T47D (cell line): Measurements from ENCODE around the gene TMTC1.
A peak's percentile ranks its signal among the peaks of the same experiment; 100 is the strongest.
"Not testable (repeated sequence)": the region's sequence is repeated elsewhere in the genome, so short reads cannot be mapped to it uniquely, and the experiment has no call there.

ENCODE experiments used
- DNase-seq, 2 experiments: peaks; one replicate each; pipeline versions ENCODE4 v3.0.0 to v3.0.0-alpha.2; 2011 to 2012; ENCODE audit warnings: low read depth in 1 of 2, low spot score in 1 of 2
- JUND ChIP-seq: IDR thresholded peaks from 2 replicates; pipeline ENCODE4 v1.6.1; 2012; ENCODE audit warnings: low read depth
- in situ Hi-C: cut with HindIII; loops from 2 replicates; pipeline ENCODE4 v1.10.0; 2016; ENCODE audit warnings: low sequenced_read_pairs, low pct_unique_long_range_greater_than_20kb

Gene TMTC1

GRCh38 chr12:29783773-29784666, at the start of gene TMTC1:
TMTC1 (minus strand) TSS chr12:29783942; CDS start chr12:29783751, 191 bp downstream.
- DNase-seq: peak; percentile 26 to 33
- in situ Hi-C loops: no loop called here
- TF ChIP-seq JUND: no peak

GRCh38 chr12:29831173-29831572, 47.4 kb upstream of the TMTC1 start:
- in situ Hi-C loops: no loop called here
- no peak for TF ChIP-seq JUND
- no peak for DNase-seq

- DNase-seq: no peak
- in situ Hi-C loops: no loop called here
- TF ChIP-seq JUND: no peak
Observed at GRCh38 chr12:29830391-29830790, 46.6 kb upstream of the TMTC1 start.

GRCh38 chr12:29818916-29819623, 35.3 kb upstream of the TMTC1 start:
- in situ Hi-C loops: no loop called here
- TF ChIP-seq JUND: no peak
- no peak for DNase-seq

- DNase-seq: no peak
- TF ChIP-seq JUND: no peak
- in situ Hi-C loops: no loop called here
Observed at GRCh38 chr12:29816874-29817725, 33.4 kb upstream of the TMTC1 start.

DNA sequence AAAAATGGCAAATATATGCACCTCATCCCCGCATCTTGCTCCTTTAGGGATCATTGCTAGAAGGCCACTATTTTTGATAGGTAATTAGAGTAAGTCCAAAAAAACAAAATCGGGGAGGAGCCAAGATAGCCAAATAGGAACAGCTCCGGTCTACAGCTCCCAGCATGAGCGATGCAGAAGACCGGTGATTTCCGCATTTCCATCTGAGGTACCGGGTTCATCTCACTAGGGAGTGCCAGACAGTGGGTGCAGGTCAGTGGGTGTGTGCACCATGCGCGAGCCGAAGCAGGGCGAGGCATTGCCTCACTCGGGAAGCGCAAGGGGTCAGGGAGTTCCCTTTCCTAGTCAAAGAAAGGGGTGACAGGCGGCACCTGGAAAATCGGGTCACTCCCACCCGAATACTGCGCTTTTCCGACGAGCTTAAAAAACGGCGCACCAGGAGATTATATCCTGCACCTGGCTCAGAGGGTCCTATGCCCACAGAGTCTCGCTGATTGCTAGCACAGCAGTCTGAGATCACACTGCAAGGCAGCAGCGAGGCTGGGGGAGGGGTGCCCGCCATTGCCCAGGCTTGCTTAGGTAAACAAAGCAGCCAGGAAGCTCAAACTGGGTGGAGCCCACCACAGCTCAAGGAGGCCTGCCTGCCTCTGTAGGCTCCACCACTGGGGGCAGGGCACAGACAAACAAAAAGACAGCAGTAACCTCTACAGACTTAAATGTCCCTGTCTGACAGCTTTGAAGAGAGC, 26.0 kb upstream of the TMTC1 start:
- DNase-seq, in situ Hi-C loops: not testable (repeated sequence)

GRCh38 chr12:29807129-29807528, 23.4 kb upstream of the TMTC1 start:
- DNase-seq: no peak
- no peak for TF ChIP-seq JUND
- in situ Hi-C loops: no loop called here

DNA sequence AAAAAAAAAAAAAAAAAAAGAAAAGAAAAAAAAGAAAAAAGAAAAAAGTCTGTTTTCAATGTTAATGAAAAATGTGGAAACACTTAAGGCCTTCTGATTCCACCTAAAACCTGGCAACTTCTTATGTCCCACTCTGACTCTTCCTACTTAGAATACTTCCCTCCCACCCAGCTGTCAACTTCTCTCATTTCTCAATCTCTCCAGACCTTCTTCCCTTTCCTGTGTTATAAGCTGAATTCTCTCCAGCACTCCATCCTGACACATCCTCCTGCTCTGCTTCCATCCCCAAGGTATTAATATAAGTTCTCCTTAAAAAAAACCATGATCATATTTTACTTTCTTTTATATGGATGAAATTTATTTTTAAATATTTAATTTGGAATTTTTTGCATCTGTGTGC, 20.3 kb upstream of the TMTC1 start:
- in situ Hi-C loops: no loop called here
- DNase-seq: no peak
- TF ChIP-seq JUND: no peak

DNA sequence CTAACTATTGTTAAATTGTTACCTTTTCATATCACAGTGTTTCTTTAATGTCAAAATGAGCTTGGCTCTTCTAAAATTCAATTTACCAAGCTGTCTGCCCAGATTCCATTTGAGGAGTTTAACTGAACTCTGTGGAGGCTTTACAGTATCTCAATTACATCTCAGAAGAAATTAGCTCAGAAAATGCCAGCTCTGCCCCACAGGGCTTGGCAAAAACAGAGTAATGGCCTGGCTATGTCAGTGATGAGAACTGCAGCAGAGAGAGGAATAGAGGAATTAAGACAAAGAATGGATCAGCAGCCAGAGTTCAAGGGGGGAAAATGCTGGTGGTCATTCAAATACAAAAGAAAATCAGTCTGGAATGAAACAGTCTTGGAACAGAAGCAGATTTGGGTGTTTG, 15.8 kb upstream of the TMTC1 start:
- DNase-seq: no peak
- in situ Hi-C loops: no loop called here
- TF ChIP-seq JUND: no peak

DNA sequence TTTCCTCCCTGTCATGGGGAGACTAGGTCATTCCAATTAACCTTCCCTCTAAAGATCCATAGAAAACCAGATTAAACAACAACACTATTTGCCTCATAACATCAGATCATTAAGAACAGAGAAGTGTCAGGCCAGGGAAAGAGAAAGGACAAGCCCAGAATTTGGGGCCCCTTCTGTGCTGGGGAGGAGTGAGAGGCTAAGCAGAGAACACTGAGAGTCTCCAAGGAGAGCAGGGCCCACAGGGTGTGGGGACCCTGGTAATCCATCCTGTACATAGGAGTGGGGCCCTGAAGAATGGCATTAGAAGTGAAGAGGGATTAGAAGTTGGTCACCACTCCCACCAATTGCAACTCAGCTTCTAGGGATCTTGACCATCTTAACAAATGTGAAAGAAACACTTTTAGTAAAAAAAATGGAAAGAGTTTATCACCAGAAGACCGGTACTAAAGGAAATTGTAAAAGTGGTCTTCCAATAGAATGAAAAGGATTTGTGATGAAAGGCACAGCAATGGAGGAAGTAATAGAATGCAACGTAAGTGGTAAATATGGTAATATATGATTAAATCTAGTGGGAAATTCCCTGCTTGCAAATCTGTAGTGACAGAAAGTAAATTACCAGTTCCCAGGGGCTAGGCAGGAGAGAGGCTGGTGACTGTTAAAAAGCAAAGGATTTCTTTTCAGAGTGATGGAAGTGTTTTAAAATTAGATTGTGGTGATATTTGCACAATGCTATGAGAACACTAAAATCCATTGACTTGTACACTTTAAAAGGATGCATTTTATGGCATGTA, 14.0 kb upstream of the TMTC1 start:
- in situ Hi-C loops: no loop called here
- no peak for DNase-seq
- no peak for TF ChIP-seq JUND

DNA sequence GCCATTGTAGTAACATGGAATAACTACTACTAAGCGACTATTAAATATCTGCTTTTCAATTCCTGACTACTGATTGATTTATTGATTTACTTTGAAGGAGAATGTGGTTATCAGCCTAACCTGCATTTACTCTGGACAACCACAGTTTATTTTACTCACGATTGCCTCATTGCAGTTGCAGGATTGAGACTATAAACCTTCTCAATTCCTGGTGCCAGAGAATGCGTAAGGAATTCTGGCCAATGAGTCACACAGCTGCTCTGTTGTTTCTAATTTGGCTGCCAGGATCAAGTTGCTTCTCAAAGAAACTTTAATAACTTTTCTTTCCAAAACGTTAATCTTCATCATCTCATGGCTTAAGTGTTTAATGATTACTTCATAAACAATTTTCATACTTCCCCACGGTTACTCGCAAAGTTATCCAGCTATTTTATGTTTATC, 13.1 kb upstream of the TMTC1 start:
- in situ Hi-C loops: no loop called here
- DNase-seq: peak in 1 of 2 experiments; percentile 30
- no peak; the same call in 1 of the 2 replicates for TF ChIP-seq JUND
